HAP-1 (cell line): ENCODE measurements around the gene RALGPS1.

Experiments
- DNase-seq, 2 experiments: peaks; one replicate each; pipeline ENCODE4 v3.0.0-alpha.2; 2016 to 2020; ENCODE audit warnings: low spot score in 2 of 2
- H3K27me3 ChIP-seq: fragments of 250-450 bp; sonication (Bioruptor Pico); 2 replicates; pipeline ENCODE4 v1.5.1; 2020; ENCODE audit warnings: low read depth, mild to moderate bottlenecking, moderate library complexity
- H3K36me3 ChIP-seq: fragments of 250-450 bp; sonication (Bioruptor Pico); replicated peaks from 2 replicates; pipeline ENCODE4 v1.5.1; 2020; ENCODE audit warnings: mild to moderate bottlenecking
- H3K4me1 ChIP-seq: fragments of 250-450 bp; sonication (Bioruptor Pico); 2 replicates; pipeline ENCODE4 v1.5.1; 2020; ENCODE audit warnings: mild to moderate bottlenecking
- H3K4me3 ChIP-seq: fragments of 250-450 bp; sonication (Bioruptor Pico); 2 replicates; pipeline ENCODE4 v1.5.1; 2020; ENCODE audit warnings: mild to moderate bottlenecking, moderate library complexity
- H3K9me3 ChIP-seq: fragments of 250-450 bp; sonication (Bioruptor Pico); 2 replicates; pipeline ENCODE4 v1.5.1; 2020; ENCODE audit warnings: mild to moderate bottlenecking, moderate library complexity
- in situ Hi-C: fragments of 300-500 bp; cut with MboI; formaldehyde crosslinking; loops from 3 replicates; pipeline ENCODE4 v1.14.3; 2020; ENCODE audit warnings: low sequenced_read_pairs, inconsistent platforms, mixed read lengths

RALGPS1 gene

GRCh38 chr9:127087836-127088235 lies 173.3 kb downstream of the RALGPS1 start:
- no peak overlapping the region for H3K4me3 ChIP-seq
- no peak for DNase-seq
- no peaks in the 10 kb centered on the region for H3K27me3 ChIP-seq
- no peaks in the 10 kb centered on the region for H3K9me3 ChIP-seq
- H3K36me3 ChIP-seq = no peaks in the 10 kb centered on the region
- H3K4me1 ChIP-seq = no peaks in the 10 kb centered on the region
- in situ Hi-C loops = no loop called here

GRCh38 chr9:127088724-127089615 lies 174.4 kb downstream of the RALGPS1 start:
- Histone ChIP-seq H3K4me1 (no peaks in the 10 kb centered on the region), H3K9me3 (no peaks in the 10 kb centered on the region), H3K4me3 (no peak overlapping the region), H3K27me3 (no peaks in the 10 kb centered on the region), H3K36me3 (no peaks in the 10 kb centered on the region)
- no peak for DNase-seq
- in situ Hi-C loops = no loop called here

- H3K27me3 ChIP-seq = no peaks in the 10 kb centered on the region
- H3K36me3 ChIP-seq = no peaks in the 10 kb centered on the region
- H3K4me1 ChIP-seq = no peaks in the 10 kb centered on the region
- no peak overlapping the region for H3K4me3 ChIP-seq
- no peaks in the 10 kb centered on the region for H3K9me3 ChIP-seq
- in situ Hi-C loops = no loop called here
- DNase-seq = no peak
Measured at GRCh38 chr9:127089631-127090081, 175.1 kb downstream of the RALGPS1 start.

GRCh38 chr9:127090341-127090985 lies 175.9 kb downstream of the RALGPS1 start:
- Histone ChIP-seq H3K36me3 (no peaks in the 10 kb centered on the region), H3K9me3 (no peaks in the 10 kb centered on the region), H3K27me3 (no peaks in the 10 kb centered on the region), H3K4me3 (no peak overlapping the region), H3K4me1 (no peaks in the 10 kb centered on the region)
- in situ Hi-C loops = no loop called here
- no peak for DNase-seq

- Histone ChIP-seq H3K4me1 (no peaks in the 10 kb centered on the region), H3K36me3 (no peaks in the 10 kb centered on the region), H3K4me3 (no peak overlapping the region), H3K27me3 (no peaks in the 10 kb centered on the region), H3K9me3 (no peaks in the 10 kb centered on the region)
- DNase-seq = no peak
- in situ Hi-C loops = no loop called here
Measured at GRCh38 chr9:127091526-127091925, 176.9 kb downstream of the RALGPS1 start.

GRCh38 chr9:127092041-127092608 lies 177.5 kb downstream of the RALGPS1 start:
- no peaks in the 10 kb centered on the region for H3K36me3 ChIP-seq
- H3K4me3 ChIP-seq = no peak overlapping the region
- H3K27me3 ChIP-seq = no peaks in the 10 kb centered on the region
- no peaks in the 10 kb centered on the region for H3K9me3 ChIP-seq
- DNase-seq = no peak
- in situ Hi-C loops = no loop called here
- no peaks in the 10 kb centered on the region for H3K4me1 ChIP-seq

GRCh38 chr9:127093319-127094020 lies 178.9 kb downstream of the RALGPS1 start:
- in situ Hi-C loops = no loop called here
- Histone ChIP-seq H3K9me3 (no peaks in the 10 kb centered on the region), H3K27me3 (no peaks in the 10 kb centered on the region), H3K36me3 (no peaks in the 10 kb centered on the region), H3K4me3 (no peak overlapping the region), H3K4me1 (no peaks in the 10 kb centered on the region)
- DNase-seq = no peak

- no peaks in the 10 kb centered on the region for H3K4me1 ChIP-seq
- H3K27me3 ChIP-seq = no peaks in the 10 kb centered on the region
- H3K9me3 ChIP-seq = no peaks in the 10 kb centered on the region
- in situ Hi-C loops = no loop called here
- no peak overlapping the region for H3K4me3 ChIP-seq
- no peaks in the 10 kb centered on the region for H3K36me3 ChIP-seq
- no peak for DNase-seq
Measured at GRCh38 chr9:127095411-127095810, 180.8 kb downstream of the RALGPS1 start.

- Histone ChIP-seq H3K36me3 (no peaks in the 10 kb centered on the region), H3K27me3 (no peaks in the 10 kb centered on the region), H3K4me1 (no peaks in the 10 kb centered on the region), H3K4me3 (no peak overlapping the region), H3K9me3 (no peaks in the 10 kb centered on the region)
- DNase-seq = no peak
- in situ Hi-C loops = no loop called here
Measured at GRCh38 chr9:127096208-127096607, 181.6 kb downstream of the RALGPS1 start.

- in situ Hi-C loops = no loop called here
- Histone ChIP-seq H3K4me1 (no peaks in the 10 kb centered on the region), H3K9me3 (no peaks in the 10 kb centered on the region), H3K4me3 (no peak overlapping the region), H3K27me3 (no peaks in the 10 kb centered on the region), H3K36me3 (no peaks in the 10 kb centered on the region)
- DNase-seq = no peak
Measured at GRCh38 chr9:127097683-127098082, 183.1 kb downstream of the RALGPS1 start.

GRCh38 chr9:127098916-127099553 lies 184.5 kb downstream of the RALGPS1 start:
- no peaks in the 10 kb centered on the region for H3K36me3 ChIP-seq
- in situ Hi-C loops = no loop called here
- H3K4me3 ChIP-seq = no peak overlapping the region
- no peaks in the 10 kb centered on the region for H3K27me3 ChIP-seq
- no peaks in the 10 kb centered on the region for H3K9me3 ChIP-seq
- DNase-seq = no peak
- no peaks in the 10 kb centered on the region for H3K4me1 ChIP-seq

GRCh38 chr9:127099664-127100063 lies 185.1 kb downstream of the RALGPS1 start:
- no peaks in the 10 kb centered on the region for H3K9me3 ChIP-seq
- in situ Hi-C loops = no loop called here
- H3K4me1 ChIP-seq = no peaks in the 10 kb centered on the region
- no peak overlapping the region for H3K4me3 ChIP-seq
- no peaks in the 10 kb centered on the region for H3K36me3 ChIP-seq
- H3K27me3 ChIP-seq = no peaks in the 10 kb centered on the region
- DNase-seq = no peak

GRCh38 chr9:127102176-127102575 lies 187.6 kb downstream of the RALGPS1 start:
- DNase-seq = no peak
- Histone ChIP-seq H3K36me3 (no peaks in the 10 kb centered on the region), H3K9me3 (no peaks in the 10 kb centered on the region), H3K27me3 (no peaks in the 10 kb centered on the region), H3K4me1 (no peaks in the 10 kb centered on the region), H3K4me3 (no peak overlapping the region)
- in situ Hi-C loops = no loop called here
